HCT116 (cell line): Measurements from ENCODE around the gene PABPC3.

Source experiments
- ATF3 ChIP-seq: IDR thresholded peaks from 2 replicates; pipeline ENCODE4 v1.6.1; 2012
- EGR1 ChIP-seq: IDR thresholded peaks from 2 replicates; pipeline ENCODE4 v1.6.1; 2012; ENCODE audit warnings: low read depth
- ELF1 ChIP-seq: IDR thresholded peaks from 2 replicates; pipeline ENCODE4 v1.6.1; 2012; ENCODE audit warnings: low read depth, borderline replicate concordance
- EZH2 ChIP-seq: fragments of 200-600 bp; sonication (generic); IDR thresholded peaks from 2 replicates; pipeline ENCODE4 v1.6.1; 2017; ENCODE audit warnings: antibody characterized with exemption, mixed run types
- POLR2AphosphoS5 ChIP-seq: IDR thresholded peaks from 2 replicates; pipeline ENCODE4 v1.6.1; 2011; ENCODE audit warnings: mild to moderate bottlenecking, low read depth, low read length, moderate library complexity
- ZFX ChIP-seq: fragments of 450-650 bp; IDR thresholded peaks from 2 replicates; pipeline ENCODE4 v1.6.1; 2017
- ZNF274 ChIP-seq: fragments of 200-500 bp; sonication (Bioruptor generic); IDR thresholded peaks from 2 replicates; pipeline ENCODE4 v1.6.1; 2014; ENCODE audit warnings: mild to moderate bottlenecking, low read depth, low read length, inconsistent platforms
- TF ChIP-seq, protein P1 (sequence below), 3 experiments: fragments of 200-600 bp in 1 of 3; sonication (generic) in 1 of 3; IDR thresholded peaks in 2 of 3; conservative IDR thresholded peaks in 1 of 3; 2 replicates each; pipeline ENCODE4 v1.5.1; 2012 to 2017; ENCODE audit warnings: low read depth in 2 of 3, low read length in 2 of 3, antibody characterized with exemption in 1 of 3, borderline replicate concordance in 1 of 3, control low read depth in 1 of 3, mild to moderate bottlenecking in 1 of 3, mixed read lengths in 1 of 3, mixed run types in 1 of 3, moderate library complexity in 1 of 3; ENCODE audit not compliant: insufficient read depth in 1 of 3

- TF ChIP-seq, protein P1, sequence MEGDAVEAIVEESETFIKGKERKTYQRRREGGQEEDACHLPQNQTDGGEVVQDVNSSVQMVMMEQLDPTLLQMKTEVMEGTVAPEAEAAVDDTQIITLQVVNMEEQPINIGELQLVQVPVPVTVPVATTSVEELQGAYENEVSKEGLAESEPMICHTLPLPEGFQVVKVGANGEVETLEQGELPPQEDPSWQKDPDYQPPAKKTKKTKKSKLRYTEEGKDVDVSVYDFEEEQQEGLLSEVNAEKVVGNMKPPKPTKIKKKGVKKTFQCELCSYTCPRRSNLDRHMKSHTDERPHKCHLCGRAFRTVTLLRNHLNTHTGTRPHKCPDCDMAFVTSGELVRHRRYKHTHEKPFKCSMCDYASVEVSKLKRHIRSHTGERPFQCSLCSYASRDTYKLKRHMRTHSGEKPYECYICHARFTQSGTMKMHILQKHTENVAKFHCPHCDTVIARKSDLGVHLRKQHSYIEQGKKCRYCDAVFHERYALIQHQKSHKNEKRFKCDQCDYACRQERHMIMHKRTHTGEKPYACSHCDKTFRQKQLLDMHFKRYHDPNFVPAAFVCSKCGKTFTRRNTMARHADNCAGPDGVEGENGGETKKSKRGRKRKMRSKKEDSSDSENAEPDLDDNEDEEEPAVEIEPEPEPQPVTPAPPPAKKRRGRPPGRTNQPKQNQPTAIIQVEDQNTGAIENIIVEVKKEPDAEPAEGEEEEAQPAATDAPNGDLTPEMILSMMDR (IDR thresholded peaks at IDR 0.05 in 2 of 3, conservative IDR thresholded peaks at IDR 0.05 in 1 of 3; ENCODE audit: borderline replicate concordance in 1 of 3, insufficient read depth in 1 of 3, low read depth in 2 of 3, low read length in 2 of 3) = no peak
- TF ChIP-seq EZH2 = no peak
- no peak for TF ChIP-seq ELF1
- no peak for TF ChIP-seq EGR1
- TF ChIP-seq ZFX = no peak
- no peak for TF ChIP-seq ATF3
- no peak for TF ChIP-seq POLR2AphosphoS5
- no peak for TF ChIP-seq ZNF274
These were observed 31.5 kb upstream of the PABPC3 start for GRCh38 chr13:25064396-25064795.
